Thyroid gland (tissue), 4 donors: ENCODE results near the gene EMP2.

ENCODE experiments used
- CTCF ChIP-seq, 6 experiments: fragments of 200-600 bp in 3 of 6; fragments of 450-650 bp in 3 of 6; sonication (generic) in 3 of 6; IDR thresholded peaks; one replicate each; pipeline ENCODE4 v1.5.1; 2016 to 2019; ENCODE audit warnings: antibody characterized with exemption in 6 of 6, mild to moderate bottlenecking in 2 of 6, inconsistent platforms in 1 of 6, moderate library complexity in 1 of 6
- POLR2A ChIP-seq, 2 donors: fragments of 450-650 bp; IDR thresholded peaks; one replicate each; pipeline ENCODE4 v1.6.1; 2017; ENCODE audit warnings: antibody characterized with exemption in 2 of 2, mild to moderate bottlenecking in 2 of 2, moderate library complexity in 1 of 2

DNA sequence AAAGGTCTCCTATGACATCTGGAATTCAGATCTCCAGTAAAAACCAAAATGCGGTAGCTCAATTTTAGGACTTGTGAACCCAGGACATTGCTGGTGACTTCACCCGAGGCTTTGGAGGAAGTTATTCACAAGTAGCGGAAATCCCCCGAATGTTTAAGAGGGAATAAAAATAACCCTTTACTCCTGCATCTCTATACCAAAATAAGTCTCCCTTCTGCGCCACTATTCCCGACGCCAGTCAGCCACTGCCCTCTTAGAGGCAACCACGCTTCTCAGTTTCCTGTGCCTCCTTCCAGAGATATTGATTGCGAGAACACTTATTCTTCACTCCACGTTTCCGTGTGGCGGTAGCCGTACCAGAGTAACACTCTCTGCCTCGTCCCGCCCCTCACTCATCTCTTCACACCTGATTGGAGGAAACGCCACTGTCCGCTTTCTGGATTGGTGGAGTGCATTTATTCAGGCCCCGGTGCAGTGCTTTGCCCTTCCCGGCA, 27.4 kb downstream of the EMP2 start:
- TF ChIP-seq CTCF (IDR thresholded peaks at IDR 0.05) (no peak), POLR2A (IDR thresholded peaks at IDR 0.05) (no peak)
